ENCODE measurements around the gene KAT6B. TPM values are rescaled to one million over a fixed set of nuclear protein-coding genes. Genes with fewer than 3 reads are reported as not detected.

The KAT6B gene
- total RNA-seq, 1 experiment from 2014 or later: 14.9 TPM

- no peak overlapping the region for H3K4me3 ChIP-seq (ENCODE audit: low read depth, low read length)
- intact Hi-C loops (cut with micrococcal nuclease; ENCODE audit: unreplicated experiment): no loop called here
- CTCF ChIA-PET: no interaction called here
Observed at GRCh38 chr10:75081379-75081778, 255.0 kb downstream of the KAT6B start.

More at GRCh38 chr10:75081379-75081778, 255.0 kb downstream of the KAT6B start:
- H3K9me3 Mint-ChIP-seq (ENCODE audit: unreplicated experiment): no peaks in the 10 kb centered on the region
- BruUV-seq (replicated peaks): no TSS peak
- no peak for TF ChIP-seq CTCF (IDR thresholded peaks at IDR 0.05; ENCODE audit: insufficient read depth in 1 of 2, low read depth in 1 of 2, low read length in 1 of 2, severe bottlenecking in 1 of 2, unreplicated experiment in 1 of 2)
- no peak overlapping the region for H3K27ac Mint-ChIP-seq (ENCODE audit: unreplicated experiment)
- POLR2A ChIA-PET: no interaction called here
- no peaks in the 10 kb centered on the region for H3K36me3 ChIP-seq (ENCODE audit: control insufficient read depth, insufficient read depth, low read length)
- H3K4me1 Mint-ChIP-seq (ENCODE audit: low read depth, unreplicated experiment): no peaks in the 10 kb centered on the region
- H3K27me3 Mint-ChIP-seq (ENCODE audit: insufficient read depth, unreplicated experiment): no peaks in the 10 kb centered on the region
- H3K27me3 ChIP-seq (replicated peaks; ENCODE audit: control insufficient read depth, insufficient read depth, low read length): no peaks in the 10 kb centered on the region
- no peaks in the 10 kb centered on the region; the same call in 1 of the 2 replicates for H3K9me3 ChIP-seq
- H3K4me1 ChIP-seq: no peaks in the 10 kb centered on the region
- no peak for DNase-seq
- H3K4me3 Mint-ChIP-seq (ENCODE audit: unreplicated experiment): no peak overlapping the region
- no peaks in the 10 kb centered on the region for H3K36me3 Mint-ChIP-seq (ENCODE audit: insufficient read depth, unreplicated experiment)
